GM19023 (cell line): Measurements from ENCODE around the gene INPP5J.
A peak's percentile ranks its signal among the peaks of the same experiment; 100 is the strongest.
"Not testable (repeated sequence)": the region's sequence is repeated elsewhere in the genome, so short reads cannot be mapped to it uniquely, and the experiment has no call there.

Experiments used
- ATAC-seq: cut with Tn5 transposase; IDR thresholded peaks from one replicate; pipeline ENCODE4 v1.9.1; 2021; ENCODE audit warnings: mild to moderate bottlenecking, moderate library complexity; ENCODE audit not compliant: unreplicated experiment

INPP5J gene

DNA sequence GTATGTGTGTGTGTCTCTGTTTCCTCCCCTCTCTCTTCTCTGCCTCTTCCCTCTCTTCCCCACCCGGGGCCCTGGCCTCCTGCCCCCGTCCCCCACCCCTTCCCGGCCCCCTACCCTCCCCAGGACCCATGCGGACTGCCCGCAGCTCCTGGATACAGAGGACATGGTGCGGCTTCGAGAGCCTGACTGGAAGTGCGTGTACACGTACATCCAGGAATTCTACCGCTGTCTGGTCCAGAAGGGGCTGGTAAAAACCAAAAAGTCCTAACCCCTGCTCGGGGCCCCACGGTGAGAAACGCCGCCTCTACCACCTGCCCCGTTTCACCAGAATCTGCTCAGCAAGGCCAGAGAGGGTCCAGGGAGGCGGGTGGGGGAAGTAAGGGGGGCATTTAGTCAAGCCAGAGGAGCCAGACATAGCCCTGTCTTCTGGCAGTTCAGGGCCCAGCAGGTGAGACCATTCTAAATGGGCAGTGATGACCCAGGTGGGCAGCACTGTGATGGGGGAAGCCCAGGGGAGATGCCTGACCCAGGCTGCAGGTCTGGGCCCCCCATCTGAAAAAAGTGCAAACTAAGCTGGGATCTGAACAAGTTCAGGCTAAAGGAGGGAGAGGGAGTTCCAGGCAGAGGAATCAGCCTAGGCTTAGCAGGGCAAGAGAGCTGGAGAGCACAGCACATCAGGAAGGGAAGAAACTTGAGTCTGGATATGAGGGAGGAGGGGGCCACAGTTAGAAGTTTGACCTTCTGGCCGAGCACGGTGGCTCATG, 21.8 kb upstream of the INPP5J start:
- ATAC-seq: no peak

DNA sequence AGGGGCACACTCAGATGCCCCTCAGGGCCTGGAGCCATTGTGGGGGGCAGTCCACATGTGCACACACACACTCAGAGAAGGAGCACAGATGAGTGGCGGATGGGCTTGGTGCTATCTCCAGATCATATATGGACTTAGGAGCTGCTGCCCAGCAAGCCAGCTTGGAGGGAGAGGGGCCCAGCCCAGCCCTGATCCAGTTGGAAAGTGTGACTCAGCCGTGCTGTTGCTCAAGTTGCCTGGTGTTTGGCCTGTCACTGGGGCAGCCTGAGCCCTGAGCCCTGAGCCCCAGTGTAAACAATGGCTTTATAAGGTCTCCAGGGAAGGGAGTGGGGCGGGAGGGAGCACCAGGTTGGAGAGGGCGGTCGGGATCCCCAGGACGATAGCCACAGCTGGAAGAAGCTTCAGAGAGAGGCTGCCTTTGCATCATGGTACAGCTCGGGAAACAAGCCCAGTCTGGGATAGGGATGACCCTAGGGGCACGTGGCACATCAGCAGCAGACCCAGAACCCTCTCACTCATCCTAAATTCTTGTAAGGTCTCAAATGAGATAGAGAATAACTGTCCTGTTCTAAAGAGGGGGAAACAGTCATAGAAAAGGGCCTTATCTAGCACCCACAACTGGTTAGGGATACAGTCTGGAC, 20.2 kb upstream of the INPP5J start:
- ATAC-seq: no peak

DNA sequence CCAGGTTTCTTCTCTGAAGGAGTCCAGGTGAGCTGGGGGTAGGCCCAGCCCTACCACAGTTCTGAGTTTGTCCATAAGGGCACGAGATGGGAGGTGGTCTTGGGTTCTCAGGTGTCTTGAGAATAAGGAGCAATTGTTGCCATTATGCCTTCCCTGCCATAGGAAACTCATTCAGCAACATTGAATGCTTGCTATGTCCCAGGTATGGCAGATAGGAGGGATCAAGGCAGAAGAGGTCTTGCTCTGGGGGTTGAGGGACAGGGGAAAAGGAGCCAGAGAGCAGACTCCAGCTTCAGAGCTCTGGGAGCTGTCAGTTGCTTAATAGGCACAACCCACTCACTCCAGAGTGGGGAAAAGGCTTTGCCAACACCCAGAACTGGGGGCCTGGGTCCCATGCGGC, 19.7 kb upstream of the INPP5J start:
- ATAC-seq: no peak

DNA sequence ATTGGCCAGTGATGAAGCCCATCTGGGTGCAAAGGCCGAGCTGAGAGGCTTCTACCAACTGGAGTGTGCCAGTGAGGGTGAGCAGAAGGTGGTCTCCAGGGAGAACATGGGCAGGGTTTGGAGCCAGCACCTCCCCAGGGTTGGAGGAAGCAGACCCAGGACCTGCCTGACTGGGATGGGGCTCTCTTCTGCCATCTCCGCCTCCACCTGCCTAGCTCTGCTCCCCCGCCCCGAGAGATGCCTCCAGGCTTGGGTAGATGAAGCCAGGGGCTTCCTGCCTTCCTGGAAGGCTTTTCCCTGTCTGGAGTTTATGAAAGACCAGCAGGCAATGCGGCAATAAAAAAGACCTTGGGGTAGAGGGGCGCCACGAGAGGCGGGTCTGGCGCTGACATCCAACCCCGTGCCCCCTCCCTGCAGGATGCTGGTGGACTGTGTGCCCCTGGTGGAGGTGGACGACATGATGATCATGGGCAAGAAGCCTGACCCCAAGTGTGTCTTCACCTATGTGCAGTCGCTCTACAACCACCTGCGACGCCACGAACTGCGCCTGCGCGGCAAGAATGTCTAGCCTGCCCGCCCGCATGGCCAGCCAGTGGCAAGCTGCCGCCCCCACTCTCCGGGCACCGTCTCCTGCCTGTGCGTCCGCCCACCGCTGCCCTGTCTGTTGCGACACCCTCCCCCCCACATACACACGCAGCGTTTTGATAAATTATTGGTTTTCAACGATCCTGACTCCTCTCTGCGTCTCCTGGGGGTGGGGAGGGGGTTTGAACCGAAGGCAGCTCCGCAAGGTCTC, 18.7 kb upstream of the INPP5J start:
- no peak for ATAC-seq

DNA sequence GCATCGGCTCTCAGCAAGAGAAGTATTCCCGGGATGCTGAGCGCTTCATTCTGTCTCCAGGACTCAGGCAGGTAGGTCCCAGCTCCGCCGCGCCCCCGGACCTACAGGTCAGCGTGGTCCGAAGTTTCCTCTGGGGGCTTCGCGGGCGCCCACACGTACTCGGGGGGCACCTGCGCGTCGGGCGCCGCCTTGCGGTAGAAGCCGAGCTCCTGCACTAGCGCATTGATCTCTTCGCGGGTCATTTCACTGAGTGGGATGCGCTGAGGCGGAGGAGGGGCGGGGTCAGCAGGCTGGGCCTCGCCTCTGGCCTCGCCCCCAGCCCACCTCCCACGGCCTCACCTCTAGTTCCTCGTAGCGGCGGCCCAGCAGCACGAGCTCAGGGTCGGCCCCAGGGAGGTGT, 17.9 kb upstream of the INPP5J start:
- ATAC-seq: no peak

DNA sequence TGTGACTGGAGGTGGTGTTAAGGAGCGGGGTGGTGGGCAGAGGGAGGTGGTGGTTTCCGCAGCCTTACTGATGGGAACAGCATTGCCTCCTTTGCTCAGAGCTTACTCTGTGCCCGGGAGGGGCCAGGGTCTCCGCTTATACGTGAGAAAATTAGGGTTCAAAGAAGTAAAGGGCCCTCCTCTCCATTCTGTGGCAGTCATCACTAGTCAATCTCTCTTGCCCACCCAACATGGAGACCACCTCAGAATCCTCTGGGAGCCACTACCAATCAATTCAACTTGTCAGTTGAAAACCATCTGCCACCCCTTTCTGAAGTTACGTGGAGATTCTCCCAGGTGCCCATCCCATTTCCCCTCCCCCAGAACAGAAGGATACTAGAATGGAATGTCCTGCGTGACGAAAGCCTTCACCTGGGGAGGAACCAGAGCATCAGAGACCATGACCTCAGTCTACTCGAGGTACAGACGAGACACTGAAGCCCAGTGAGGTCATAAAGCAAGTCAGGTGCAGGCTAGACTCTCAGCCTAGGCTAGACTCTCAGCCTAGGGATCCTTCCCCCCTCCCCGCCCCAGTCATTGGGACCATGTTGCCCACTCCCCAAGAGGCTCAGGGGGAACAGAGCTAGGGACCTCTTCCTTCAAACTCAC, 17.4 kb upstream of the INPP5J start:
- no peak for ATAC-seq

DNA sequence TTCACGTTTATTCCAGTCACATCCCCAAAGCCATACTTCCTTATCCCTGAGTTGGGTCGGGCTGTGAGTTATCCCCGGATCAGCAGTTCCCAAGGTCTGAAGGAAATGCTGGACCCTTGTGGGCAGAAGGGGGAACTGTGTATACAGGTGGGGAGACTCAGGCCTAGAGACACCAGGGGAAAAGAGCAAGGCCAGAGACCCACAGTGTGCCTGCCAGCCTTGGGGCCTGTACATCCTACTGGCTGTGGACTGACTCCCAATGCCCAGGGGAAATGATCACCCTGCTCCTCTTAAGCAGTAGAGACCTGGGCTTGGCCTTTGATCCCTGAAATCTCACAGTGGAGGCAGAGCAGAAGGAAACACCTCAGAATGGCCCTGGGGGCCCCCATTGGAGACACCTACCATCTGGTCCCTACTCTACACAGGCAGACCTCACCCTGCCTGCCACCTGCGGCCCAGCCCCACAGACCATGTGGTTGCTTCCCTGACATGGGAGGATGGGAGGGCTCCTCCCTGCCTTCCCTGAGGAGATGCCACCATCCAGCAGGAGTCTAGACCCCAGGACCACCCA, 16.7 kb upstream of the INPP5J start:
- no peak for ATAC-seq

DNA sequence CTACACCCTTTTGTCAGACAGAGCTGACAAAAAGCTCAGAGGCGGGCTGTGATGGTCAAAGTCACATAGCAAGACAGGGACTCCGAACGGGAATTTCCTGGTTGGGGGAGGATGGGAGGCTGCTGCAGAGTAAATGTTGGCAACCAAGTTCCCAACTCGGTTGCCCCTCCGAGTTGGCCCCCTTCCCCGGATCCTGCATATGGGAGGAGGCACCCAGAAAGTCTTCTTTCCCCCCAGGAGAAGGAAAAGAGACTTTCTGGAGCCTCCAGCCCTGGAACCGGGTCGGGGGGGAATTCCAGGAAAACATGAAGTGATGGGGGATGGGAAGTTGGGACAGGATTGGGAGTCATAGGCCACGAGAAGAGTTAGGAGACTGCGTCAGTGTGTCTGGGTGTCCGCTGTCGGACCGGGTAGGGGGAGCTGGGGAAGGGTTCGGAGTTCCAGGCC, 16.0 kb upstream of the INPP5J start:
- ATAC-seq: no peak

DNA sequence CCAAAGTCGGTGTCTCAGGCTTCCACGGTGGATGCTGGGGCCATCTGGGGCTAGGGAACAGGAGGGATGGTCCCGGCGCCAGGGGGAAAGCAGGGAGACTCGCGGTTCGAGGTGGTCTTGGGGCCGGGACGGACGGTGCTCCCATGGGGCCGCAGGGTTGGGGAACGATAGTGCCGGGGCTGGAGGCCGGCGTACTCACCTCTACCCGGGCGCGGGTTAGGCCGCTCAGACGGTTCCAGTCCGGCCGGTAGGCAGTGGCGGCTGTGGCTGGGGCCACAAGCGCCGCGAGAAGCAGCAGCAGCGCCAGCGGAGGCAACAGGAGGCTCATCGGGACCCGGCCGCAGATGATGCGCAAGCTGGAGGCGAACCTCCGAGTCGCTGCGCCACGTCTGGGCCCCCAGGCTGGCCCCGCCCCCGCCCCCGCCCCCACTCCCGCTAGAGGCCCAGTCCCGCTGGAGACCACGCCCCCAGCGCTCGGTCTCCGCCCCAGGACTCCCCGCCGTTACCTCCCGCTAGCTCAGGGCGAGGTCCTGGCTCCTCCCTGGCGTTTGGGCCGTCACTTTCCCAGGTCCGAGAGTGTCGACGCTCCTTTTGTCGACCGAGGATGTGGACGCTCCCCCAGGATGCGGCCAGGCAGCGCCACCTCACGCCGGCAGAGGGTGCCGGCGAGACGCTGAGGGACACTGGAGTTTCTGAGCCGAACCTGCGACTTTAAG, 15.4 kb upstream of the INPP5J start, which contains the start of gene SELENOM:
SELENOM (minus strand) TSS at position 391 of the 716 bp plus-strand sequence; CDS start at position 328, 63 bp downstream.
- peak; percentile 79 for ATAC-seq

DNA sequence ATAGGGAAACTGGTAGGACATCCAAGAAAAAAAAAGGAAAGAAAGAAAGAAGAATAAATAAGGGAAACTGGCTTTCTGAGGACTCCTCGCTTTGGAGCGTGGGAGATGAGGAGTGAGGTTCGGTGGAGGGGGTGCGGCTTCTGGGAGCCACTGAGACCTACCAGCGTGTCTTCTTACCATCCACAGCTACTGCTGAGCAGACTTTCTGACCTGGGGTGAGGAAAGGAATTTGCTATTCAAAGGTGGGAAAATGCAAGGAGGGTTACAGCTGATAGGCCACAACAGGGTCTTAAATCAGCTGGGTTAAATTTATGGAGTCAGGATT, 14.9 kb upstream of the INPP5J start:
- peak; percentile 26 for ATAC-seq

DNA sequence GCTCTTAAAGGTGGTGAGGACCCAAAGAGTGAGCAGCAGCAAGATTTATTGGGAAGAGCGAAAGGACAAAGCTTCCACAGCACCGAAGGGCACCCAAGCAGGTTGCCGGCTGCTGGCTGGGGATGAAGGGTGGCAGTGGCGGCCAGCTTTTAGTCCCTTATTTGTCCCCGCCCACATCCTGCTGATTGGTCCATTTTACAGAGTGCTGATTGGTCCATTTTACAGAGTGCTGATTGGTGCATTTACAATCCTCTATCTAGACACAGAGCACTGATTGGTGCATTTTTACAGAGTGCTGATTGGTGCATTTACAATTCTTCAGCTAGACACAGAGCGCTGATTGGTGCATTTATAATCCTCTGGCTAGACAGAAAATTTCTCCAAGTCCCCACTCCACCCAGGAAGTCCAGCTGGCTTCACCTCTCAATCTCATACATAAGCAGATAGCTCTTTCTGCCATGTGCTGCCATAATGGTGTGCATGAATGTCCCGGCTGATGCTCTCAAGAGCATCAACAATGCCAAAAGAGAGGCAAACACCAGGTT, 10.1 kb upstream of the INPP5J start:
- ATAC-seq: not testable (repeated sequence)

DNA sequence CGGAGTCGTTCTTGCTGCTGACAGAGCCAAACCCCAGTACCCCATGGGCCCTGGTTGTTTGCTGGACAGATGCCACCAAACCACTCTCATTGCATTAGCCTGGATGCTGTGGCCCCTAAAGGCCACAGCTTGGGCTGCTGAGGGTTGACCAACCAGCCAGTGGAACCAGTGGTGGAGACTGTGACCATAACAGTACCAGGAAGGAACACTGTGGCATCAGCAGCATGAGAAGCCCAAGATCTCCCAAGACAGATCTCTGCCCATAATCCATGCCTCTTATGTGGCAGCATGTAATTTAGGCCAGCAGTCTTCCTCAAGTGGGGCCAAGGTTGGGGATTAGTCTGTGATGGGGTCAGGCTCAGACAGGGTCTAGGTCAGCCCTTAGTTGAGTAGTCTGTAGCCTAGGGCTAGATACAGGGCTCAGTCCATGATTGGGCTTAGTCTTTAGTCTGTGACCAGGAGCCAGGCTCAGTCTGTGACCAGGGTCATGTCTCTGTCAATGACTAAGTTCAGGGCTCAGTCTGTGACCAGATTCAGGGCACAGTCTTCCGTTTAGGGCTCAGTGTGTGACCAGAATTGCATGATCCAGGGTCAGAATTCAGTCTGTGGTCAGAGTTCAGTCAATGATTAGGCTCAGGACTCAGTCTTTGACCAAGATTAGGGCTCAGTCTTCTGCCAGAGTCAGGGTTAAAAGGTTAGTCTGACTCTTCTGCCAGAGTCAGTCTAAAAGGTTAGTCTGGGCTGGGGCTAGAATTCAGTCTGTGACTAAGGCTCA, 4.5 kb upstream of the INPP5J start:
- no peak for ATAC-seq

DNA sequence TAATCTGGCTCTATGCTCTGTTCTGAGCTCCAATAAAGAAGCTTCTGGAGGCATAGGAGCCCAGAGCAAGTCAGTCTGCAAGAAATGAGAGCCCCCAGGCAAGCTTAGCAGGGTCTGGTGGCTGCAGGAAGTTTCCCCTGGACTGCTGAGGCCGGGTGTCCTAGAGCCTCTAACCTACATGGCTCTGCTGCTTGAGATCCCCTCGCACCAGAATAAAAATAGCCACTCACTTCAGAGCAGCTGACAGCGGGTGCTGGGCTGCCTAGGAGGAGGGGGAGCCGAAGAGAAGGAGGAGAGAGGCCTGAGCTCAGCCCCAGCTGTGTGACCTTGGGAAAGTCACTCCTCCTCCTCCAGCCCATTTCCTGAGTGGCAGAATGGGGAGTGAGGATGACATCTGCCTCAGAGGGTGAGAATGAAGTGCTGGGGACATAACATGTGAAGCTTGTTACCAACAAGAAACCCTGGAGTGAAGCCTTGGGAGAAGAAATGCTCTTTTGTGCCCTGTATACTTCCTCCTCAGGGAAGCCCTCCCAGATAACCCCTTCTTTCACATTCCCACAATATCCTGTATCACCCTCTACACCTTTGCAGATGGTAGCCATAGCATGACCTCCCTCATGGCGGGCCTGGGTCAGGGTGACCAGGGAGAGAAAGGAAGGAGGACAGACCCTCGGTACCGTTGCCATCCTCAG, 3.6 kb upstream of the INPP5J start:
- ATAC-seq: no peak

DNA sequence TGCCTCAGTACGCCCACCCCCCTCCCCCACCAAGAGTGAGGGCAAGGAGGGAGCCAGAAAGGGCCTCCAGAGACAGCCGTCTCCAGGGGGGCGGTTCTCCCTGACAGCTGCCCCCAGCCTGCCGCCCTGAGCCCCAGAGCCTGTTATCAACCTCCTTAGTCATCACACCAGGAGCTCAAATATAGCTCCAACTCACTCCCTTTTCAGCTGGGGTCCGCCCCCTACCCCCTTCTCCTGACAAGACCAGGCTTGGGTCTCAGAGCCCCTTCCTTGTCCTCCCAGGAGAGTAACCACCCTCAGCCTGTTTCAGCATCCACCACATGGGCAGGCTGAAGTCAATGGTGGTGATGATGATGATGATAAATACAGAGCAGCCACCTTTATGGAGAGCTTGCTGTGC, 2.5 kb upstream of the INPP5J start:
- ATAC-seq: no peak

DNA sequence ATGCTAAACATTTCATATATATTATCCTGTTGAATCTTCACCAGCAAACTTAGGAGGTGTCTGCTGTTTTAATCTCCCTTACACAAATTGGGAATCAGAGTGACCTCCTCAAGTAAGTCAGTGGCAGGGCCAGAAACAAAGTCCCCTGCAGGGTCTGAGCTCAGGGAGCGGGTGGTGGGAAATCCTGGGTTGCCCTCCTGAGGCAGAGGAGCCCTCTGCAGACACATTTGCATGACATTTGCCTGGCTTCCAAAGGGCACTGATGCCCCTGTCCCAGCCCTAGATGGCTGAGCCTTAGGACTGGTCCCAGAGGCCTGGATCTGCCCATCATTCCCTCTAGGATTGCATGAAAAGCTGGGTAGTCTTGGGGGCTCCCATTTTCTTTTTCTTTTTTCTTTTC, 2.1 kb upstream of the INPP5J start:
- ATAC-seq: no peak

DNA sequence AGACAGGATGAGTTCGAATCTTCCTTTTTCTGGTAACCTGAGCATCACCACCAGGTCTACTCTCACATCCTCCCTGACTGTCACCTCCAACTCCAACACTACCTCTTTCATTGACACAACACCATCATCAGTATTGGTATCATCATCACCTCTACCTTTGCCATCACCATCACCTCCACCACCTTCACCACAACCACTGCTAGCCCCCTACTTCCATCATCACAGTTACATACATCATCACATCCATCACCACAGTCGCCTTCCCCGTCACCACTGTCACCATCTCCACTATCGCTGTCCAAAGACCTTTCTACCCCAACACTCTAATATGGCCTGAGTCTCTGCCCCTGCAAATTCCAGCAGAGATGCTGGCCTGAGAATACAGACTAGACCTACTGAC, 1.4 kb upstream of the INPP5J start:
- ATAC-seq: no peak

DNA sequence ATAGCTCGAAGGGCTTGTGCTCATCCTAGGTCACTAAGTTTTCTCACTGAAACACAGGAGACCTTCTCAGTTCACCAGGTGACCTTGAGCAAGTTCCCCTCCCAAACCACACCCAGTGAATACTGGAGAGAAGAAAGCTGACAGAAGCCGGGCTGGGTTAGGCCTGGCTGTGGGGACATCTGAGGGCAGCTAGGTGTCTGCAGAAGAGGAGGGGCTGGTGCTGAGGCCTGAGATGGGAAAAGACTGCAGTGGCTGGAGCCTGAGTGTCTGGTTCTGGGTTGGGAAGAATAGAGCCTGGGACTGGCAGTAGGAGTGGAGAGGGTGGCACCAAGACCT, 602 bp upstream of the INPP5J start:
- no peak for ATAC-seq

DNA sequence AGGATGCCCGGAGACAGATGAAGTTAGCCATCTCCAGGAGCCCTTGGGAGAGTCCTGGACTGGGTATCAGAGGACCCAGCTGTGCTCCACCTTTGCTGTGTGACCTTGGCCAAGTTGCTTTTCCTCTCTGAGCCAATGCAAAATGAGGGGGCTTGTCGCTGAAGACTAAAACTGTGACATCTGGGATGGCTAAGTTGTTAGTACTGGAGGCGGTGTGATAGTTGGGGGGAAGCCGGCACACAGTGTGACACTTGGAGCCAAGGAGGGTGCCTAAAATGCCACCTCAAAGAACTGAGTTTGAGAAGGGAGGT, 481 bp downstream of the INPP5J start:
- no peak for ATAC-seq

DNA sequence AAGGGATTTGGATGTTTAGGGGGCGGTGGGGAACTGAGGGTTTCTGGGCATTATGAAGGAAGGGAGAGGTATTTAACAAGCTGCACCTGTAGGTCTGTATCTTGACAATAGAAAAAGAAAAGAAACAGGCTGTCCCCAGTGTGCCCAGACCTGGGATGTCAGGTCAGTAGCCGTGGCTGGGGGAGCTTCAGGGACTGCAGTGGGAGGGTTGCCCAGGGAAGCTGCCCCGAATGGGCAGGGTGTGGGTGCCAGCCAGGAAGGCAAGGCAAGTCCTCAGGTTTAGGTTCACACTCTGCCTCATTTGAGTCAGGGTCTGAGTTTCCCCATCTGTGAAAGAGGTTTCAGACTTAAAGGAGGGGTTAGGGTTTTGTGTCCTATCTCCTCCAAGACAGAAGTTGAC, 1.5 kb downstream of the INPP5J start:
- no peak for ATAC-seq
